Activated T-helper 1 cell treated with anti-CD3 and anti-CD28 coated beads, Interleukin-12 subunit alpha, Interleukin-12 subunit beta, Interleukin-2, Interleukin-4 antibody, amounts not matched to agents 30 ng/mL and 10 ng/mL and 1 ng/mL, durations not matched to agents 14 hours and 24 hours and 36 hours (primary cell): ENCODE results near the gene MED12L. TPM values are rescaled to one million over a fixed set of nuclear protein-coding genes. Genes with fewer than 3 reads are reported as not detected.
"Not testable (repeated sequence)": the region's sequence is repeated elsewhere in the genome, so short reads cannot be mapped to it uniquely, and the experiment has no call there.

Experiments used
- DNase-seq: peaks from one replicate; pipeline ENCODE4 v3.0.0; 2021; ENCODE audit warnings: low spot score
- H3K27ac Mint-ChIP-seq: one replicate; pipeline ENCODE4 v1.8.0; 2021; ENCODE audit warnings: mild to moderate bottlenecking, mixed read lengths
- H3K27me3 Mint-ChIP-seq: one replicate; pipeline ENCODE4 v1.8.0; 2022; ENCODE audit warnings: mild to moderate bottlenecking, moderate library complexity, mixed read lengths; ENCODE audit not compliant: insufficient read depth
- H3K36me3 Mint-ChIP-seq: one replicate; pipeline ENCODE4 v1.8.0; 2021; ENCODE audit warnings: low read depth, mixed read lengths
- H3K4me1 Mint-ChIP-seq: one replicate; pipeline ENCODE4 v1.8.0; 2021; ENCODE audit warnings: low read depth, mixed read lengths
- H3K4me3 Mint-ChIP-seq: one replicate; pipeline ENCODE4 v1.8.0; 2021; ENCODE audit warnings: mild to moderate bottlenecking, moderate library complexity, mixed read lengths
- H3K9me3 Mint-ChIP-seq: one replicate; pipeline ENCODE4 v1.8.0; 2021; ENCODE audit warnings: mixed read lengths
- intact Hi-C: fragments of 100-400 bp; cut with micrococcal nuclease; formaldehyde crosslinking; loops from one replicate; pipeline ENCODE4 v1.15.1; 2024
- total RNA-seq: library from RNA; stranded (reverse); gene quantifications from 2 replicates; pipeline ENCODE4 v1.2.3, GENCODE V29; 2022

Gene MED12L
- 4.9 and 5.1 TPM in 2 replicates for total RNA-seq

- Mint-ChIP-seq H3K9me3 (no peaks in the 10 kb centered on the region), H3K27ac (no peak within 1 kb of the TSS), H3K36me3 (no peaks in the 10 kb centered on the region), H3K4me1 (peaks cover 4% of the 10 kb centered on the region), H3K27me3 (peaks cover 55% of the 10 kb centered on the region), H3K4me3 (peak within 1 kb of the TSS; percentile 85)
- peak; percentile 43 for DNase-seq
- intact Hi-C loops, result loop anchor here (1.0 to 5.0 kb wide), 5 partner anchors 50 to 1113 kb away; partner anchors contain the start of genes GPR171, PFN2 and SELENOT
These were observed at the start of gene MED12L for GRCh38 chr3:151085227-151085888. TSS of gene MED12L (plus strand) at chr3:151085664. CDS start at chr3:151086927, 1,263 bp downstream.

- Mint-ChIP-seq H3K36me3 (no peaks in the 10 kb centered on the region), H3K27ac (no peak overlapping the region), H3K4me3 (no peak overlapping the region), H3K27me3 (no peaks in the 10 kb centered on the region), H3K9me3 (no peaks in the 10 kb centered on the region), H3K4me1 (no peaks in the 10 kb centered on the region)
- no peak for DNase-seq
- intact Hi-C loops, result no loop called here
These were observed 47.6 kb upstream of the MED12L start for GRCh38 chr3:151037746-151038477.

- DNase-seq, result no peak
- intact Hi-C loops, result no loop called here
- H3K27me3 Mint-ChIP-seq, result peaks cover 10% of the 10 kb centered on the region
These were observed 40.8 kb upstream of the MED12L start for GRCh38 chr3:151044706-151045105.

GRCh38 chr3:151047636-151048035, 37.8 kb upstream of the MED12L start:
- intact Hi-C loops, result no loop called here

More at GRCh38 chr3:151044706-151045105, 40.8 kb upstream of the MED12L start:
- Mint-ChIP-seq H3K4me1 (no peaks in the 10 kb centered on the region), H3K36me3 (no peaks in the 10 kb centered on the region), H3K9me3 (no peaks in the 10 kb centered on the region), H3K27ac (no peak overlapping the region), H3K4me3 (no peak overlapping the region)

GRCh38 chr3:151051533-151051932, 33.9 kb upstream of the MED12L start:
- H3K27me3 Mint-ChIP-seq, result peaks cover 8% of the 10 kb centered on the region
- no peak overlapping the region for H3K27ac Mint-ChIP-seq
- no peaks in the 10 kb centered on the region for H3K9me3 Mint-ChIP-seq
- DNase-seq, result no peak
- no peaks in the 10 kb centered on the region for H3K36me3 Mint-ChIP-seq
- intact Hi-C loops, result no loop called here
- no peak overlapping the region for H3K4me3 Mint-ChIP-seq
- no peaks in the 10 kb centered on the region for H3K4me1 Mint-ChIP-seq

More at GRCh38 chr3:151047636-151048035, 37.8 kb upstream of the MED12L start:
- no peak for DNase-seq
- Mint-ChIP-seq H3K27ac (no peak overlapping the region), H3K4me3 (no peak overlapping the region), H3K27me3 (peaks cover 10% of the 10 kb centered on the region), H3K9me3 (no peaks in the 10 kb centered on the region), H3K4me1 (no peaks in the 10 kb centered on the region), H3K36me3 (no peaks in the 10 kb centered on the region)

- Mint-ChIP-seq H3K4me3 (no peak overlapping the region), H3K27ac (no peak overlapping the region), H3K9me3 (no peaks in the 10 kb centered on the region), H3K27me3 (peaks cover 8% of the 10 kb centered on the region), H3K4me1 (no peaks in the 10 kb centered on the region), H3K36me3 (no peaks in the 10 kb centered on the region)
- no peak for DNase-seq
- intact Hi-C loops, result no loop called here
These were observed 33.1 kb upstream of the MED12L start for GRCh38 chr3:151052346-151052745.

- DNase-seq, result no peak
- intact Hi-C loops, result no loop called here
- no peak overlapping the region for H3K27ac Mint-ChIP-seq
- H3K4me1 Mint-ChIP-seq, result no peaks in the 10 kb centered on the region
- H3K9me3 Mint-ChIP-seq, result no peaks in the 10 kb centered on the region
- peaks cover 8% of the 10 kb centered on the region for H3K27me3 Mint-ChIP-seq
- no peaks in the 10 kb centered on the region for H3K36me3 Mint-ChIP-seq
- H3K4me3 Mint-ChIP-seq, result no peak overlapping the region
These were observed 32.7 kb upstream of the MED12L start for GRCh38 chr3:151052756-151053155.

GRCh38 chr3:151058740-151059139, 26.7 kb upstream of the MED12L start:
- Mint-ChIP-seq H3K9me3 (no peaks in the 10 kb centered on the region), H3K36me3 (no peaks in the 10 kb centered on the region), H3K27me3 (peaks cover 8% of the 10 kb centered on the region), H3K4me1 (no peaks in the 10 kb centered on the region), H3K27ac (no peak overlapping the region), H3K4me3 (no peak overlapping the region)
- intact Hi-C loops, result no loop called here
- no peak for DNase-seq

- Mint-ChIP-seq H3K27me3 (peaks cover 3% of the 10 kb centered on the region), H3K36me3 (no peaks in the 10 kb centered on the region), H3K27ac (no peak overlapping the region), H3K4me3 (no peak overlapping the region), H3K4me1 (no peaks in the 10 kb centered on the region), H3K9me3 (no peaks in the 10 kb centered on the region)
- no peak for DNase-seq
- intact Hi-C loops, result no loop called here
These were observed 22.9 kb upstream of the MED12L start for GRCh38 chr3:151062611-151063010.

- intact Hi-C loops, result loop anchor here (1.0 kb wide), 1 partner anchor 79 kb away; no protein-coding TSS in a partner anchor
These were observed 18.3 kb upstream of the MED12L start for GRCh38 chr3:151067158-151067557.

GRCh38 chr3:151072842-151073241, 12.6 kb upstream of the MED12L start:
- intact Hi-C loops, H3K27ac Mint-ChIP-seq, DNase-seq, H3K36me3 Mint-ChIP-seq, H3K4me3 Mint-ChIP-seq, H3K9me3 Mint-ChIP-seq, H3K4me1 Mint-ChIP-seq: not testable (repeated sequence)
- H3K27me3 Mint-ChIP-seq, result peaks cover 16% of the 10 kb centered on the region

More at GRCh38 chr3:151067158-151067557, 18.3 kb upstream of the MED12L start:
- Mint-ChIP-seq H3K36me3 (no peaks in the 10 kb centered on the region), H3K9me3 (no peaks in the 10 kb centered on the region), H3K4me1 (no peaks in the 10 kb centered on the region), H3K27me3 (peaks cover 14% of the 10 kb centered on the region), H3K27ac (no peak overlapping the region), H3K4me3 (no peak overlapping the region)
- DNase-seq, result no peak

GRCh38 chr3:151074256-151074655, 11.2 kb upstream of the MED12L start:
- Mint-ChIP-seq H3K4me1 (no peaks in the 10 kb centered on the region), H3K4me3 (no peak overlapping the region), H3K9me3 (no peaks in the 10 kb centered on the region), H3K36me3 (no peaks in the 10 kb centered on the region), H3K27ac (no peak overlapping the region), H3K27me3 (peaks cover 22% of the 10 kb centered on the region)
- intact Hi-C loops, result no loop called here
- no peak for DNase-seq

- no peaks in the 10 kb centered on the region for H3K36me3 Mint-ChIP-seq
- intact Hi-C loops, result no loop called here
- H3K27me3 Mint-ChIP-seq, result peaks cover 29% of the 10 kb centered on the region
- DNase-seq, result no peak
- H3K4me1 Mint-ChIP-seq, result no peaks in the 10 kb centered on the region
- H3K27ac Mint-ChIP-seq, result no peak overlapping the region
- H3K4me3 Mint-ChIP-seq, result no peak overlapping the region
- no peaks in the 10 kb centered on the region for H3K9me3 Mint-ChIP-seq
These were observed 9.4 kb upstream of the MED12L start for GRCh38 chr3:151075869-151076562.
